Measurements from ENCODE around the gene CAP2. TPM values are rescaled to one million over a fixed set of nuclear protein-coding genes. Genes with fewer than 3 reads are reported as not detected.

The CAP2 gene
- total and polyA plus RNA-seq, 9 of the 15 experiments (the other 6 are each of a cell fraction or from before 2014, with no cell fraction given): not detected

DNA sequence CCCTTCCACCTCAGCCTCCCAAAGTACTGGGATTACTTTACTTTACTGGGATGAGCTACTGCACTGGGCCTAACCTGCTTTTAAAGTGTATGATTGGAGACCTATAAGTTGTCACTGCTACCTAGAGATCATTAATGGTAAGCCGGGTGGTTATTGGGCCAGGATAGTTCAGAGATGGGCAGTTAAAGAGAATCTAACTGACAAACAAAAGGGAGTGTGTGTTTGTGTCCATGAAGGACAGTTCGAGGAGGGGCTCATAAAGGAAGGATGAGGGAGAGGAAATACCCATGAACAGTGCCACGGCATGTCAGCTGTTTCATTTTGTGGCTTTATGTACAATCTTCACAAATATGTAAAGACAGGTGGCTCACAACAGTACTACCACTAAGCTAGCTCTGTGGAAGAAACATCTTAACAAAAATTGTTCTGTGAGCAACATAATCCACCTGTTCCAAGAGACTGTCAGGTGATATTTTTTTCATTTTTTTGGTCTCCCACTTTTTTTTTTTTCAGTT lies 137.0 kb downstream of the CAP2 start (continued):
- TF ChIP-seq, protein P1, sequence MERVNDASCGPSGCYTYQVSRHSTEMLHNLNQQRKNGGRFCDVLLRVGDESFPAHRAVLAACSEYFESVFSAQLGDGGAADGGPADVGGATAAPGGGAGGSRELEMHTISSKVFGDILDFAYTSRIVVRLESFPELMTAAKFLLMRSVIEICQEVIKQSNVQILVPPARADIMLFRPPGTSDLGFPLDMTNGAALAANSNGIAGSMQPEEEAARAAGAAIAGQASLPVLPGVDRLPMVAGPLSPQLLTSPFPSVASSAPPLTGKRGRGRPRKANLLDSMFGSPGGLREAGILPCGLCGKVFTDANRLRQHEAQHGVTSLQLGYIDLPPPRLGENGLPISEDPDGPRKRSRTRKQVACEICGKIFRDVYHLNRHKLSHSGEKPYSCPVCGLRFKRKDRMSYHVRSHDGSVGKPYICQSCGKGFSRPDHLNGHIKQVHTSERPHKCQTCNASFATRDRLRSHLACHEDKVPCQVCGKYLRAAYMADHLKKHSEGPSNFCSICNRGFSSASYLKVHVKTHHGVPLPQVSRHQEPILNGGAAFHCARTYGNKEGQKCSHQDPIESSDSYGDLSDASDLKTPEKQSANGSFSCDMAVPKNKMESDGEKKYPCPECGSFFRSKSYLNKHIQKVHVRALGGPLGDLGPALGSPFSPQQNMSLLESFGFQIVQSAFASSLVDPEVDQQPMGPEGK (CRISPR knock-in tag; IDR thresholded peaks at IDR 0.05; ENCODE audit: borderline replicate concordance): no peak
- no peak for TF ChIP-seq STAT5B (CRISPR knock-in tag; IDR thresholded peaks at IDR 0.05)
- TF ChIP-seq ZNF431 (CRISPR knock-in tag; IDR thresholded peaks at IDR 0.05): no peak
- no peak for TF ChIP-seq DMBX1 (CRISPR knock-in tag; IDR thresholded peaks at IDR 0.05; ENCODE audit: borderline replicate concordance)

DNA sequence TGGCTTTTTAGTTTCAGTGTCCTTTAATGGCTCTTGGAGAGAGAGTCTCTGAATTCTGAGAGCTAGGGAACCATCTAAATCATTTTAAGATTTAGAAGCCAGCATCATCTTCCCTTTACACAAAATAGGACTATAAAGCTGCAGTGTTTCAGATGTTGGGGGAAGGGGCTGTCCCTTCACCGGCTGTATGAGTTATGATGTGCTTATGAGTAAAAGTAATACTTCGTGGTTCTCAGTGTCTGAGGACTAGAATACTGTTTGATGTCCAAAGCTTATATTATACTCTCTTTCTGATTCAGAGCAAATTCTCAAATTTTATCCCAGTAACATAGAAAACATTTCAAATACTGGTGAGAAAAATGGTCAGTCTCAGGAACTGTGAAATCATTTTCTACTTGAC lies 143.2 kb downstream of the CAP2 start:
- CTCF ChIA-PET (ENCODE audit: low intra/inter-chr PET ratio): no interaction called here
- intact Hi-C loops (cut with micrococcal nuclease): no loop called here
- no peak for ATAC-seq

More for the DNA sequence above, 143.2 kb downstream of the CAP2 start:
- POLR2A ChIA-PET: interaction anchor here (0.9 kb wide), 1 partner anchor 11 kb away, joined by 3 read pairs; no protein-coding TSS in a partner anchor
- Histone ChIP-seq H3K9ac (ENCODE audit: insufficient read depth in 1 of 2, low read depth in 2 of 2, low read length in 2 of 2) (no peak overlapping the region), H3K9me3 (replicated peaks; ENCODE audit: control insufficient read depth, insufficient read depth, low read depth, low read length) (no peaks in the 10 kb centered on the region), H3K4me1 (replicated peaks in 1 of 2; ENCODE audit: control insufficient read depth in 2 of 2, insufficient read depth in 2 of 2, low read length in 2 of 2) (no peaks in the 10 kb centered on the region), H3K27me3 (ENCODE audit: control insufficient read depth in 2 of 2, insufficient read depth in 2 of 2, low read length in 2 of 2) (peaks cover 19 to 53% of the 10 kb centered on the region in 2 experiments), H3K4me3 (no peak overlapping the region), H4K20me1 (replicated peaks; ENCODE audit: control insufficient read depth, insufficient read depth, low read length) (no peaks in the 10 kb centered on the region), H3K36me3 (ENCODE audit: control insufficient read depth, insufficient read depth, low read length) (no peaks in the 10 kb centered on the region), H3K27ac (ENCODE audit: extremely low read depth, low read depth, low read length) (no peak overlapping the region), H2AFZ (ENCODE audit: low read depth, low read length) (no peak overlapping the region), H3K4me2 (ENCODE audit: insufficient read depth, low read length) (no peak overlapping the region), H3K79me2 (ENCODE audit: control insufficient read depth, insufficient read depth, low read length) (no peaks in the 10 kb centered on the region), H3K9me1 (ENCODE audit: control insufficient read depth, insufficient read depth, low read length) (no peaks in the 10 kb centered on the region)
- TF ChIP-seq ATF7 (IDR thresholded peaks at IDR 0.05) (no peak), YBX1 (IDR thresholded peaks at IDR 0.05) (no peak), TRIM24 (IDR thresholded peaks at IDR 0.05) (no peak), BMI1 (IDR thresholded peaks at IDR 0.05; ENCODE audit: low read length) (0 out of 2 replicates have a peak, but pooled peaks have one; percentile 3), NFIX (CRISPR knock-in tag; IDR thresholded peaks at IDR 0.05; ENCODE audit: low read depth) (no peak)
- 0% methylated on average over 2 of the region's 2 CpGs for WGBS (ENCODE audit: insufficient coverage, low coverage, missing lambda C conversion rate)
- in situ Hi-C loops (cut with MboI): no loop called here
- no TSS peak for BruUV-seq (replicated peaks)
- no peak for DNase-seq (ENCODE audit: extremely low read depth in 1 of 4, low spot score in 3 of 4)
- FAIRE-seq: no peak
